A549 treated with AZD2906 at 1 μM for 4 hours (cell line): Measurements from ENCODE around the gene CHST4. TPM values are rescaled to one million over a fixed set of nuclear protein-coding genes. Genes with fewer than 3 reads are reported as not detected.

Source experiments
- total RNA-seq: library from RNA; stranded (reverse); fragments of 200-300 nt; extraction: Qiagen RNA extraction; gene quantifications from 5 replicates; pipeline ENCODE4 v1.2.3, GENCODE V29; 2022

The CHST4 gene
- 0.06 to 0.13 TPM (median 0.13 TPM) in 3 of 5 replicates, not detected in the others for total RNA-seq

GRCh38 chr16:71526111-71526631, at the start of gene CHST4:
TSS of gene CHST4 (plus strand) at chr16:71526426. CDS start at chr16:71536678, 10,252 bp downstream.

GRCh38 chr16:71489122-71489521, 37.1 kb upstream of the CHST4 start, which contains the start of gene ZNF19:
TSS of gene ZNF19 (minus strand) at chr16:71489324. CDS start at chr16:71482114, 7,210 bp downstream.

GRCh38 chr16:71576971-71577370, 50.7 kb downstream of the CHST4 start, which contains the start of gene TAT:
TSS of gene TAT (minus strand) at chr16:71577092. CDS start at chr16:71576415, 677 bp downstream.

Other genes starting within 250 kb of the CHST4 start
- gene CMTR2, start 237.0 kb upstream of the CHST4 start, total RNA-seq = 10.7 to 14.9 TPM (median 12.9 TPM) in 5 replicates
- 4.6 to 6.3 TPM (median 5.1 TPM) in 5 replicates for gene CALB2, start 167.7 kb upstream of the CHST4 start, total RNA-seq
- gene TLE7, start 84.4 kb upstream of the CHST4 start, total RNA-seq = not detected in 5 replicates
- 5.0 to 7.8 TPM (median 5.1 TPM) in 5 replicates for gene ZNF23, start 64.2 kb upstream of the CHST4 start, total RNA-seq
- 1.2 to 2.1 TPM (median 1.9 TPM) in 5 replicates for gene ZNF19, start 37.1 kb upstream of the CHST4 start, total RNA-seq
- gene TAT, start 50.7 kb downstream of the CHST4 start, total RNA-seq = 0.03 to 0.15 TPM (median 0.05 TPM) in 4 of 5 replicates, not detected in the other
- 0.27 to 0.45 TPM (median 0.32 TPM) in 5 replicates for gene MARVELD3, start 99.8 kb downstream of the CHST4 start, total RNA-seq
- 10.5 to 13.4 TPM (median 10.8 TPM) in 5 replicates for gene PHLPP2, start 198.3 kb downstream of the CHST4 start, total RNA-seq